GM19043 (cell line): ENCODE data around the gene TCF4.

ENCODE experiments used
- ATAC-seq: cut with Tn5 transposase; IDR thresholded peaks from one replicate; pipeline ENCODE4 v1.9.1; 2021; ENCODE audit warnings: low read depth; ENCODE audit not compliant: unreplicated experiment

TCF4 gene

GRCh38 chr18:55509631-55510324 is 78.2 kb downstream of the TCF4 start:
- peak; percentile 73 for ATAC-seq

GRCh38 chr18:55508651-55509050 is 79.3 kb downstream of the TCF4 start:
- no peak for ATAC-seq

- no peak for ATAC-seq
Observed at GRCh38 chr18:55506074-55506473, 81.9 kb downstream of the TCF4 start.

- no peak for ATAC-seq
Observed at GRCh38 chr18:55504808-55505207, 83.2 kb downstream of the TCF4 start.

GRCh38 chr18:55503167-55503820 is 84.7 kb downstream of the TCF4 start:
- ATAC-seq, result no peak

GRCh38 chr18:55501982-55502710 is 85.8 kb downstream of the TCF4 start:
- no peak for ATAC-seq

GRCh38 chr18:55501579-55501978 is 86.4 kb downstream of the TCF4 start:
- ATAC-seq, result no peak

- no peak for ATAC-seq
Observed at GRCh38 chr18:55500316-55501086, 87.5 kb downstream of the TCF4 start.

- no peak for ATAC-seq
Observed at GRCh38 chr18:55499526-55499925, 88.5 kb downstream of the TCF4 start.

GRCh38 chr18:55497825-55498403 is 90.1 kb downstream of the TCF4 start:
- no peak for ATAC-seq

GRCh38 chr18:55494899-55495298 is 93.1 kb downstream of the TCF4 start:
- no peak for ATAC-seq

GRCh38 chr18:55494441-55494840 is 93.6 kb downstream of the TCF4 start:
- no peak for ATAC-seq

- ATAC-seq, result no peak
Observed at GRCh38 chr18:55491616-55492015, 96.4 kb downstream of the TCF4 start.

GRCh38 chr18:55489034-55489986 is 98.7 kb downstream of the TCF4 start:
- peak; percentile 80 for ATAC-seq

GRCh38 chr18:55488473-55488872 is 99.5 kb downstream of the TCF4 start:
- no peak for ATAC-seq

GRCh38 chr18:55487997-55488396 is 100.0 kb downstream of the TCF4 start:
- ATAC-seq, result no peak

GRCh38 chr18:55486936-55487335 is 101.1 kb downstream of the TCF4 start:
- no peak for ATAC-seq

- no peak for ATAC-seq
Observed at GRCh38 chr18:55485666-55486065, 102.3 kb downstream of the TCF4 start.

GRCh38 chr18:55484773-55485172 is 103.2 kb downstream of the TCF4 start:
- ATAC-seq, result no peak
